ENCODE data around the gene TBL1XR1.

GRCh38 chr3:177224414-177224813 is 27.1 kb upstream of the TBL1XR1 start:
- TF ChIP-seq CTCF (IDR thresholded peaks at IDR 0.05), result no peak
- no peak for TF ChIP-seq EZH2phosphoT487 (IDR thresholded peaks at IDR 0.05)

Measured in neural progenitor cell (in vitro differentiated cells).